ENCODE measurements around the gene UNK. TPM values are rescaled to one million over a fixed set of nuclear protein-coding genes. Genes with fewer than 3 reads are reported as not detected.

UNK gene
- total and polyA plus RNA-seq, 2 donors (not counting 1 experiment from before 2014, with no cell fraction given) = 35.5 to 70.3 TPM

- intact Hi-C loops (cut with micrococcal nuclease) = no loop called here
- Mint-ChIP-seq H3K27me3 (no peaks in the 10 kb centered on the region), H3K9me3 (ENCODE audit: insufficient read depth) (no peaks in the 10 kb centered on the region), H3K4me3 (peak overlapping the region; percentile 27), H3K27ac (peak overlapping the region; percentile 80), H3K4me1 (peaks cover 12% of the 10 kb centered on the region)
- H3K4me1 ChIP-seq (ENCODE audit: control insufficient read depth in 2 of 2, insufficient read depth in 2 of 2, low read length in 2 of 2) = peaks cover 0 to 12% of the 10 kb centered on the region in 2 donors
- ChIA-PET CTCF (interaction anchor here (0.9 to 1.8 kb wide), 5 partner anchors 12 to 44 kb away, joined by 3 to 7 read pairs (median 3); partner anchors contain the start of gene GALK1), POLR2A (interaction anchor here (0.5 to 1.8 kb wide), 6 partner anchors 18 to 1352 kb away, joined by 3 to 6 read pairs (median 4); partner anchors contain the start of gene WBP2)
- no peaks in the 10 kb centered on the region for H3K27me3 ChIP-seq (replicated peaks in 1 of 4; ENCODE audit: control extremely low read depth in 1 of 4, control insufficient read depth in 3 of 4, insufficient read depth in 4 of 4, low read length in 3 of 4)
- peaks cover 0 to 44% of the 10 kb centered on the region in 2 experiments for H3K36me3 ChIP-seq (replicated peaks in 1 of 2; ENCODE audit: control extremely low read depth in 1 of 2, control insufficient read depth in 1 of 2, extremely low read depth in 1 of 2, insufficient read depth in 2 of 2, low read length in 1 of 2)
- H3K9me3 ChIP-seq (ENCODE audit: control extremely low read depth in 1 of 3, control insufficient read depth in 2 of 3, insufficient read depth in 1 of 3, low read length in 2 of 3) = no peaks in the 10 kb centered on the region
- no peak overlapping the region for H2AFZ ChIP-seq (ENCODE audit: insufficient read depth, low read depth, low read length, poor library complexity, severe bottlenecking)
- H3K4me3 ChIP-seq (ENCODE audit: control extremely low read depth in 1 of 5, extremely low read depth in 1 of 5, insufficient read depth in 1 of 5, low read depth in 2 of 5, low read length in 4 of 5) = no peak overlapping the region
- no peak overlapping the region for H3K9ac ChIP-seq (ENCODE audit: low read length)
- peaks cover 31% of the 10 kb centered on the region for H3K79me2 ChIP-seq (ENCODE audit: control insufficient read depth, insufficient read depth, low read length)
- TF ChIP-seq CTCF (IDR thresholded peaks at IDR 0.05) (no peak), EZH2 (IDR thresholded peaks at IDR 0.05; ENCODE audit: borderline replicate concordance, insufficient read depth, low read depth, low read length, poor library complexity, severe bottlenecking) (no peak)
- H4K20me1 ChIP-seq (ENCODE audit: control insufficient read depth, insufficient read depth, low read length, poor library complexity, severe bottlenecking) = peaks cover 19% of the 10 kb centered on the region
- no peak overlapping the region for H3K27ac ChIP-seq (ENCODE audit: low read length in 2 of 2)
- peak; percentile 94 for ATAC-seq (ENCODE audit: low read depth)
- peak; percentile 41 for DNase-seq
- H3K4me2 ChIP-seq (replicated peaks; ENCODE audit: low read depth, low read length, poor library complexity, severe bottlenecking) = no peak overlapping the region
- WGBS (ENCODE audit: insufficient coverage) = 75% methylated on average over 9 of the region's 18 CpGs
These were observed 24.5 kb downstream of the UNK start for GRCh38 chr17:75808905-75809621.

GRCh38 chr17:75809631-75810111, 25.1 kb downstream of the UNK start:
- WGBS (ENCODE audit: insufficient coverage) = 98% methylated on average over 24 of the region's 24 CpGs
- no peak for TF ChIP-seq EZH2 (IDR thresholded peaks at IDR 0.05; ENCODE audit: borderline replicate concordance, insufficient read depth, low read depth, low read length, poor library complexity, severe bottlenecking)
- no peak for TF ChIP-seq CTCF (IDR thresholded peaks at IDR 0.05)
- Mint-ChIP-seq H3K9me3 (ENCODE audit: insufficient read depth) (no peaks in the 10 kb centered on the region), H3K27ac (no peak overlapping the region), H3K27me3 (no peaks in the 10 kb centered on the region), H3K4me1 (peaks cover 11% of the 10 kb centered on the region), H3K4me3 (no peak overlapping the region)
- POLR2A ChIA-PET = interaction anchor here (0.6 to 1.8 kb wide), 4 partner anchors 15 to 34 kb away, joined by 3 to 6 read pairs (median 4); no protein-coding TSS in a partner anchor
- DNase-seq = no peak
- Histone ChIP-seq H3K27ac (ENCODE audit: low read length in 2 of 2) (no peak overlapping the region), H3K4me2 (replicated peaks; ENCODE audit: low read depth, low read length, poor library complexity, severe bottlenecking) (no peak overlapping the region), H3K79me2 (ENCODE audit: control insufficient read depth, insufficient read depth, low read length) (peaks cover 27% of the 10 kb centered on the region), H3K4me1 (ENCODE audit: control insufficient read depth in 2 of 2, insufficient read depth in 2 of 2, low read length in 2 of 2) (peaks cover 0 to 12% of the 10 kb centered on the region in 2 donors), H3K9ac (ENCODE audit: low read length) (no peak overlapping the region), H3K4me3 (ENCODE audit: control extremely low read depth in 1 of 5, extremely low read depth in 1 of 5, insufficient read depth in 1 of 5, low read depth in 2 of 5, low read length in 4 of 5) (no peak overlapping the region), H3K9me3 (ENCODE audit: control extremely low read depth in 1 of 3, control insufficient read depth in 2 of 3, insufficient read depth in 1 of 3, low read length in 2 of 3) (no peaks in the 10 kb centered on the region), H4K20me1 (ENCODE audit: control insufficient read depth, insufficient read depth, low read length, poor library complexity, severe bottlenecking) (peaks cover 19% of the 10 kb centered on the region), H3K27me3 (replicated peaks in 1 of 4; ENCODE audit: control extremely low read depth in 1 of 4, control insufficient read depth in 3 of 4, insufficient read depth in 4 of 4, low read length in 3 of 4) (no peaks in the 10 kb centered on the region), H2AFZ (ENCODE audit: insufficient read depth, low read depth, low read length, poor library complexity, severe bottlenecking) (no peak overlapping the region), H3K36me3 (replicated peaks in 1 of 2; ENCODE audit: control extremely low read depth in 1 of 2, control insufficient read depth in 1 of 2, extremely low read depth in 1 of 2, insufficient read depth in 2 of 2, low read length in 1 of 2) (peaks cover 0 to 48% of the 10 kb centered on the region in 2 experiments)
- ATAC-seq (ENCODE audit: low read depth) = no peak
- CTCF ChIA-PET = interaction anchor here (0.9 to 1.8 kb wide), 4 partner anchors 11 to 23 kb away, joined by 3 to 7 read pairs (median 4); no protein-coding TSS in a partner anchor
- intact Hi-C loops (cut with micrococcal nuclease) = no loop called here

All from B cell (primary cell).